ENCODE measurements around the gene CCDC9.

Gene CCDC9

GRCh38 chr19:47239152-47239551, 17.2 kb upstream of the CCDC9 start:
- Histone ChIP-seq H4K20me1 (ENCODE audit: insufficient read depth, low read length) (no peaks in the 10 kb centered on the region; the same call in 1 of the 2 replicates), H3K9me3 (ENCODE audit: insufficient read depth, low read length, severe bottlenecking) (no peaks in the 10 kb centered on the region), H2AFZ (ENCODE audit: low read depth, low read length) (no peak overlapping the region), H3K27ac (ENCODE audit: low read length) (no peak overlapping the region), H3K9ac (ENCODE audit: low read depth, low read length) (no peak overlapping the region), H3K36me3 (ENCODE audit: insufficient read depth, low read length) (no peaks in the 10 kb centered on the region), H3K4me2 (ENCODE audit: insufficient read depth, low read length) (no peak overlapping the region), H3K4me1 (ENCODE audit: insufficient read depth, low read length) (peaks cover 22% of the 10 kb centered on the region), H3K4me3 (ENCODE audit: low read depth in 1 of 2, low read length in 2 of 2) (no peak overlapping the region), H3K79me2 (ENCODE audit: insufficient read depth, low read length) (no peaks in the 10 kb centered on the region), H3K27me3 (ENCODE audit: insufficient read depth, low read length, poor library complexity) (no peaks in the 10 kb centered on the region)
- no peak for ATAC-seq (ENCODE audit: insufficient read depth, low read depth)
- TF ChIP-seq CTCF (IDR thresholded peaks at IDR 0.05; ENCODE audit: borderline replicate concordance, extremely low read depth, low read length, poor library complexity, severe bottlenecking) (no peak), EZH2 (IDR thresholded peaks at IDR 0.05; ENCODE audit: borderline replicate concordance, low read depth, low read length, severe bottlenecking) (no peak)
- DNase-seq: no peak

DNA sequence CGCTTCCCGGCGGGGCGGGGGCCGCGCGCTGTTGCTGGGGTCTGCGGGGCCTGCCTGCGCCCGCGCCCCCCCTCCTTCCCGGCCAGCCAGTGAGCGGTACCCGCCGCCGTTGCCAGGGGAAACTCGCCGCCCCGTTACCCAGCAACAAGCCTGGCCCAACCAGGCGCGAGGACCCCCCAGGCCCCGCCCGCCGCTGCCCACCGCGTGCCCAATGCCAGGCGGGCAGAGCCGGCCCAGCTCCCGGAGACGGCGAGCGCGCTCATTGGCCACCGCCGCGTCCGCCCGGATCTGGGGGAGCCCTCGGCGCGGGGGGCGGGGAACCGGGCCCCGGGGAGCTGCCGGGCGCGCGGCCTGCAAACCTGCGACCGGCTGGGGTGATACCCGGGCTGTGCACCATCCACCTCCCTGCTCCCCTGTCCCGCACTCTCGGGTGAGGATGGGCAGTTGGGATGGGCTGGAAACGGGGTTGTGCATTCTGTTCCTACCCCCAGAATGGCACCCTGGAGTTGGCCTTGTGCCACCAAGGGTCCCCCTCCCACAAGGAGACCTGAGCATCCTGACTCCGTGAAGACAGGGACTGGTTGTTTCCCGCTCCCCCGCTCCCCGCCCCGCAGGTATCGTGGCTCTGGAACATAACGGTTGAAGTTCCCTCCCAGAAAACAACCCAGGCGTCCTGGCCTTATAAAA, 16.6 kb upstream of the CCDC9 start:
- H4K20me1 ChIP-seq (ENCODE audit: insufficient read depth, low read length): no peaks in the 10 kb centered on the region; the same call in 1 of the 2 replicates
- H3K4me1 ChIP-seq (ENCODE audit: insufficient read depth, low read length): peaks cover 28% of the 10 kb centered on the region
- no peaks in the 10 kb centered on the region for H3K79me2 ChIP-seq (ENCODE audit: insufficient read depth, low read length)
- ATAC-seq (ENCODE audit: insufficient read depth, low read depth) (no peak), DNase-seq (no peak)
- H3K27me3 ChIP-seq (ENCODE audit: insufficient read depth, low read length, poor library complexity): no peaks in the 10 kb centered on the region
- H3K36me3 ChIP-seq (ENCODE audit: insufficient read depth, low read length): no peaks in the 10 kb centered on the region
- no peak overlapping the region for H3K4me3 ChIP-seq (ENCODE audit: low read depth in 1 of 2, low read length in 2 of 2)
- H3K4me2 ChIP-seq (ENCODE audit: insufficient read depth, low read length): no peak overlapping the region
- H3K27ac ChIP-seq (ENCODE audit: low read length): no peak overlapping the region
- no peaks in the 10 kb centered on the region for H3K9me3 ChIP-seq (ENCODE audit: insufficient read depth, low read length, severe bottlenecking)
- H3K9ac ChIP-seq (ENCODE audit: low read depth, low read length): no peak overlapping the region
- H2AFZ ChIP-seq (ENCODE audit: low read depth, low read length): no peak overlapping the region
- TF ChIP-seq EZH2 (IDR thresholded peaks at IDR 0.05; ENCODE audit: borderline replicate concordance, low read depth, low read length, severe bottlenecking) (no peak), CTCF (IDR thresholded peaks at IDR 0.05; ENCODE audit: borderline replicate concordance, extremely low read depth, low read length, poor library complexity, severe bottlenecking) (no peak)

DNA sequence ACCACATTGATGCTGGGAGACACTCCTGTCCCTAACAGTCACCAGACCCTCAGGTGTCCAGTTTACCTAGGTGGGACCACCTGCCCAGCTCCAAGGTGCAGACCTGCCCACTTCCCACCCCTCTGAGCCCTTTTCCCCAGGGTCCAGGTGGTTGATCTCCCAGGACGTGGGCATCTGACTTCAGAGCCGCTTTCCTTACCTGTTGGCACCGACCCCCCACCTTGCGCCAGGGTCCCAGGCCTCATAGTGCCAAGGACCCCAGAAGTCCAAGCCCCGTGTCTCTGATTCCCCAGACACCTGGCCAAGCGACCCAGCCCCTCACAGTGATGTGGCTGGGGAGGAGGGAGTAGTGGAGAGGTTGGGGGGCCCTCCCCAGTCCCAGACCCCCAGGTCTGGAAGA, 15.8 kb upstream of the CCDC9 start:
- H3K79me2 ChIP-seq (ENCODE audit: insufficient read depth, low read length): no peaks in the 10 kb centered on the region
- no peaks in the 10 kb centered on the region for H3K27me3 ChIP-seq (ENCODE audit: insufficient read depth, low read length, poor library complexity)
- no peak for ATAC-seq (ENCODE audit: insufficient read depth, low read depth)
- no peak overlapping the region for H3K4me3 ChIP-seq (ENCODE audit: low read depth in 1 of 2, low read length in 2 of 2)
- 0 out of 2 replicates have a peak overlapping the region, but pooled peaks have one; percentile 16 for H3K4me2 ChIP-seq (ENCODE audit: insufficient read depth, low read length)
- TF ChIP-seq CTCF (IDR thresholded peaks at IDR 0.05; ENCODE audit: borderline replicate concordance, extremely low read depth, low read length, poor library complexity, severe bottlenecking) (no peak), EZH2 (IDR thresholded peaks at IDR 0.05; ENCODE audit: borderline replicate concordance, low read depth, low read length, severe bottlenecking) (no peak)
- no peaks in the 10 kb centered on the region for H3K9me3 ChIP-seq (ENCODE audit: insufficient read depth, low read length, severe bottlenecking)
- no peak overlapping the region for H3K27ac ChIP-seq (ENCODE audit: low read length)
- DNase-seq: no peak
- no peaks in the 10 kb centered on the region; the same call in 1 of the 2 replicates for H4K20me1 ChIP-seq (ENCODE audit: insufficient read depth, low read length)
- H2AFZ ChIP-seq (ENCODE audit: low read depth, low read length): no peak overlapping the region
- H3K4me1 ChIP-seq (ENCODE audit: insufficient read depth, low read length): peaks cover 30% of the 10 kb centered on the region
- no peaks in the 10 kb centered on the region for H3K36me3 ChIP-seq (ENCODE audit: insufficient read depth, low read length)
- no peak overlapping the region for H3K9ac ChIP-seq (ENCODE audit: low read depth, low read length)

Data from DND-41 (cell line).